Stomach smooth muscle (tissue), 2 donors: ENCODE results near the gene AP1S3.
"Not testable (repeated sequence)": the region's sequence is repeated elsewhere in the genome, so short reads cannot be mapped to it uniquely, and the experiment has no call there.

Source experiments
- H3K27ac ChIP-seq: one replicate; pipeline ENCODE4 v1.7.0; 2013; ENCODE audit warnings: mild to moderate bottlenecking, low read length, inconsistent platforms
- H3K27me3 ChIP-seq, 2 donors: one replicate each; pipeline ENCODE4 v1.7.0; 2013; ENCODE audit warnings: low read length in 2 of 2; ENCODE audit not compliant: insufficient read depth in 2 of 2, control insufficient read depth in 1 of 2
- H3K36me3 ChIP-seq, 2 donors: one replicate each; pipeline ENCODE4 v1.7.0; 2013; ENCODE audit warnings: low read length in 2 of 2; ENCODE audit not compliant: control insufficient read depth in 2 of 2, insufficient read depth in 2 of 2
- H3K4me1 ChIP-seq: one replicate; pipeline ENCODE4 v1.7.0; 2013; ENCODE audit warnings: low read length; ENCODE audit not compliant: control insufficient read depth, insufficient read depth
- H3K4me3 ChIP-seq, 2 donors: one replicate each; pipeline ENCODE4 v1.7.0; 2013; ENCODE audit warnings: low read length in 2 of 2
- H3K9ac ChIP-seq, 2 donors: one replicate each; pipeline ENCODE4 v1.7.0; 2013; ENCODE audit warnings: low read length in 2 of 2, mild to moderate bottlenecking in 1 of 2
- H3K9me3 ChIP-seq, 2 donors: one replicate each; pipeline ENCODE4 v1.7.0; 2013; ENCODE audit warnings: low read length in 2 of 2; ENCODE audit not compliant: control insufficient read depth in 2 of 2
- donor health status: healthy.
- donor health status: Pancreatic carcinoma.

The AP1S3 gene

GRCh38 chr2:223828314-223828713 lies 9.1 kb downstream of the AP1S3 start:
- Histone ChIP-seq H3K27ac (no peak overlapping the region), H3K9ac (no peak overlapping the region), H3K9me3 (no peaks in the 10 kb centered on the region), H3K4me3 (no peak overlapping the region), H3K4me1 (no peaks in the 10 kb centered on the region), H3K27me3 (no peaks in the 10 kb centered on the region), H3K36me3 (no peaks in the 10 kb centered on the region)

- no peak overlapping the region for H3K27ac ChIP-seq
- no peak overlapping the region for H3K9ac ChIP-seq
- H3K4me3 ChIP-seq, result no peak overlapping the region
- no peaks in the 10 kb centered on the region for H3K27me3 ChIP-seq
- H3K4me1 ChIP-seq, result no peaks in the 10 kb centered on the region
- no peaks in the 10 kb centered on the region for H3K36me3 ChIP-seq
- H3K9me3 ChIP-seq, result no peaks in the 10 kb centered on the region
Measured at GRCh38 chr2:223826995-223827394, 10.4 kb downstream of the AP1S3 start.

DNA sequence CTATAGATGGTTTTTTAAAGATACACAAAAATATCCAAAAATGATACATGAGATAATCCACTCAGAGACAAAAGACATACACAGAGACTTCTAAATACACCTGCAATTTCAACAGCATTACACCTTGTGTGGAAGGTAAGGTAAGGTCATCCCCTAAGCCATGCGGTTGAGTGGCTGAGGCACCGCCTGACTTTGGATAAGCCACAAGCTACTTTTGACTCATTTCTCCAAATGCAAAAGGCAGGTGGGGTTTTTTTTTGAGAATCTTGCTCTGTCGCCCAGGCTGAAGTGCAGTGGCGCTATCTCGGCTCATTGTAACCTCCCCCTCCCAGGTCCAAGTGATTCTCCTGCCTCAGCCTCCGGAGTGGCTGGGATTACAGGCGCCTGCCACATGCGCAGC lies 13.1 kb downstream of the AP1S3 start:
- Histone ChIP-seq H3K36me3 (no peaks in the 10 kb centered on the region), H3K4me1 (no peaks in the 10 kb centered on the region), H3K9ac (no peak overlapping the region), H3K27me3 (no peaks in the 10 kb centered on the region), H3K4me3 (no peak overlapping the region), H3K9me3 (no peaks in the 10 kb centered on the region), H3K27ac (no peak overlapping the region)

- Histone ChIP-seq H3K27ac (no peak overlapping the region), H3K9ac (no peak overlapping the region), H3K4me3 (no peak overlapping the region), H3K36me3 (no peaks in the 10 kb centered on the region), H3K9me3 (no peaks in the 10 kb centered on the region), H3K4me1 (no peaks in the 10 kb centered on the region), H3K27me3 (no peaks in the 10 kb centered on the region)
Measured at GRCh38 chr2:223822818-223823217, 14.6 kb downstream of the AP1S3 start.

DNA sequence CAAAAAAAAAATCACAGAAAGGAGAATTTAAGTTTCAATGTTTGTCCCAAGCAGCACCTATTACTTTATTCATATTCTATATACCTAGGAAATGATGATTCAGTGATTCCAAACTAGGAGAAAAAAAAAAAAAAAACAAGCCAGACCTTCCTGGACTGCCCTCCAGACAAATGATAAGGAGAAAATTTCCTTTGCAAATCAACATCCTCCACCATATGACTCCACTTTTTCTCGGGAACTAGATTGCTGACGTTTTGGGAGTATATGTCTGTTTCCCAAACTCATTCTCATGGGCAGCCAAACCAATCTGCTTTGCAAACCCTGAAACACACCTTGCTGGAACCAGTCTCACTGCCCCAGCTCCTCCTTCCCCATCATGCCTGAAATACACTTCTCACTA lies 16.8 kb downstream of the AP1S3 start:
- Histone ChIP-seq H3K4me3 (no peak overlapping the region), H3K4me1 (no peaks in the 10 kb centered on the region), H3K36me3 (no peaks in the 10 kb centered on the region), H3K9ac (no peak overlapping the region), H3K9me3 (no peaks in the 10 kb centered on the region), H3K27me3 (no peaks in the 10 kb centered on the region), H3K27ac (no peak overlapping the region)

DNA sequence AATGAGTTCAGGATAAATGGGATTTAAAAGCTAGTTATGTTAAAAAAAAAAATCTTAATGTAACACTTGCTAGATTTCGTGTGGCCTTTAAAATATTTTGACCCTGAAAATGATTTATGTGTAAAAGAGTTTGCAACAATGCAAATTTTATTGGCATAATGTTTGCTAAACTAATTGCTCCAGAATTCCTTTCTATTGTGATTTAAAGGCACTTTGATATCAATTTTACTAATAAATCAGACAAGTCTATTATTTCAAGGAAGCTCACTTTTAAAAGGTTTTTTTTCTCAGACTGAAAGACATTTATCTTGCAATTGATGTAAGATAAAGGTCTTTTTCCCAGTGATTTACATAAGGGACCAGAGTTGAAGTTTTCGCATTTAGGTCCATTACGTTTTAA lies 17.5 kb downstream of the AP1S3 start:
- H3K27me3 ChIP-seq, result no peaks in the 10 kb centered on the region
- no peak overlapping the region for H3K27ac ChIP-seq
- no peak overlapping the region for H3K9ac ChIP-seq
- no peaks in the 10 kb centered on the region for H3K36me3 ChIP-seq
- no peaks in the 10 kb centered on the region for H3K9me3 ChIP-seq
- no peak overlapping the region for H3K4me3 ChIP-seq
- no peaks in the 10 kb centered on the region for H3K4me1 ChIP-seq

GRCh38 chr2:223815884-223816570 lies 21.4 kb downstream of the AP1S3 start:
- H3K9me3 ChIP-seq, result no peaks in the 10 kb centered on the region
- no peak overlapping the region for H3K27ac ChIP-seq
- no peaks in the 10 kb centered on the region for H3K27me3 ChIP-seq
- no peaks in the 10 kb centered on the region for H3K36me3 ChIP-seq
- H3K4me1 ChIP-seq, result no peaks in the 10 kb centered on the region
- H3K4me3 ChIP-seq, result no peak overlapping the region
- no peak overlapping the region for H3K9ac ChIP-seq

GRCh38 chr2:223815186-223815883 lies 22.0 kb downstream of the AP1S3 start:
- no peak overlapping the region for H3K9ac ChIP-seq
- no peaks in the 10 kb centered on the region for H3K9me3 ChIP-seq
- H3K4me1 ChIP-seq, result no peaks in the 10 kb centered on the region
- H3K4me3 ChIP-seq, result no peak overlapping the region
- H3K36me3 ChIP-seq, result no peaks in the 10 kb centered on the region
- no peaks in the 10 kb centered on the region for H3K27me3 ChIP-seq
- H3K27ac ChIP-seq, result no peak overlapping the region

DNA sequence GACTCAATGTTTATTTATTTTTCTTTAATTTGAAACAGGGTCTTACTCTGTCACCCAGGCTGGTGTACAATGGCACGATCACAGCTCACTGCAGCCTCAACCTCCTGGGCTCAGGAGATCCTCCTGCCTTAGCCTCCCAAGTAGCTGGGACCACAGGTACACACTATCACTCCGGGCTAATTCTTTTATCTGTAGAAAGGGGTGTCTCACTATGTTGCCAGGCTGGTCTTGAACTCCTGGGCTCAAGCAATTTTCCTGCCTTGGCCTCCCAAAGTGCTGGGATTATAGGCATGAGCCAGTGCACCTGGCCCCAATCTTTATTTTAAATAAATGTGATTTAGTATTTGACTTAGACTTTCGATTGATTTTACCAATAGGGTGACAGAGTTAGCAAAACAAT lies 22.6 kb downstream of the AP1S3 start:
- H3K27ac ChIP-seq, H3K9me3 ChIP-seq, H3K4me3 ChIP-seq, H3K9ac ChIP-seq, H3K36me3 ChIP-seq, H3K27me3 ChIP-seq, H3K4me1 ChIP-seq: not testable (repeated sequence)

DNA sequence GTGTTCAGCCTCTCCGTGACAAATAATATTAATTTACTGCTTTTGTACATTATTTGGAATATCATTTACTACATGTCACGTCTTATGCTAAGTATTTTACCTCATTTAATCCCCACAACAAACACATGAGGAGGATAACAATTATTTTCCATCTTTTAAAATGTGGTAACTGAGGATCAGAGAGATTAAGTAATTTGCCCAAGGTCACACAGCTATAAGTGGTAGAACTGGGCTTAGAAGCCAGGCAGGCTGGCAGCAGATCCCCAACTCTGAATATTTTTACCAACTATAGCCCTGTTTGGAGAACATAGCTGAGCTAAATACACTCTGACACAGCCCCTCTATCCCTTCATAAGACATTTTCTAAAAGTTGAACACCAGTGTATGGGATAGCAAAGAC lies 24.1 kb downstream of the AP1S3 start:
- no peaks in the 10 kb centered on the region for H3K36me3 ChIP-seq
- no peak overlapping the region for H3K9ac ChIP-seq
- no peaks in the 10 kb centered on the region for H3K9me3 ChIP-seq
- no peaks in the 10 kb centered on the region for H3K27me3 ChIP-seq
- no peak overlapping the region for H3K27ac ChIP-seq
- no peaks in the 10 kb centered on the region for H3K4me1 ChIP-seq
- H3K4me3 ChIP-seq, result no peak overlapping the region

DNA sequence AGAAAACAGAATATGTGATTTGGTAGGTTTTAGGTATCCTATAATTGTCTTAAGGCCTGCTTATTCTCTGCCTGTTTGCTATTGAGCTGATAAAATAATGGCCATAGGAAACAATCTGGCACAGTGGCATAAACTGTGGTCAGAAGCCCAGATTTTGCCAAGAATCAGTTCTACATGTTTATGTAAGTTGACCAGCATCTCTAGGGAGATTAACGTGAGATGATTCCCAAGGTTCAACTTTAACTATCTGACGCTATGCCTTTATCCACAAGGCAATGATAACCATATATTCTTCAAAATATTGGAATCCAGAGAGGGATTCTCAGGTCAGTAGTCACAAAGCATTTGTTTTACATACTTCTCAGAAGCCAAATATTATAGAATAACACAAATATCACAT lies 25.6 kb downstream of the AP1S3 start:
- Histone ChIP-seq H3K9me3 (no peaks in the 10 kb centered on the region), H3K27me3 (no peaks in the 10 kb centered on the region), H3K9ac (no peak overlapping the region), H3K36me3 (no peaks in the 10 kb centered on the region), H3K4me1 (no peaks in the 10 kb centered on the region), H3K4me3 (no peak overlapping the region), H3K27ac (no peak overlapping the region)
